Body of pancreas (tissue), 4 donors: ENCODE measurements around the gene RGS5. TPM values are rescaled to one million over a fixed set of nuclear protein-coding genes. Genes with fewer than 3 reads are reported as not detected.

Source experiments
- ATAC-seq: fragments of 150-250 bp; one replicate; pipeline ENCODE4 v1.9.1; 2016
- DNase-seq, 4 donors: peaks; one replicate each; pipeline ENCODE4 v3.0.0-alpha.2; 2019
- H3K27ac ChIP-seq, 4 donors: fragments of 200-600 bp; sonication (generic); 1 replicate in 3 of 4; 2 replicates in 1 of 4; pipeline versions ENCODE4 v1.5.1 to v1.6.1; 2016 to 2019; ENCODE audit warnings: mild to moderate bottlenecking in 1 of 4, mixed read lengths in 1 of 4, moderate library complexity in 1 of 4
- H3K27me3 ChIP-seq, 2 donors: fragments of 200-600 bp; sonication (generic); one replicate each; pipeline ENCODE4 v1.6.0; 2016; ENCODE audit warnings: mild to moderate bottlenecking in 1 of 2
- H3K36me3 ChIP-seq, 2 donors: fragments of 200-600 bp; sonication (generic); replicated peaks in 1 of 2; 2 replicates each; pipeline ENCODE4 v1.5.1; 2016; ENCODE audit warnings: low read depth in 2 of 2; ENCODE audit not compliant: insufficient read depth in 1 of 2
- H3K4me1 ChIP-seq: fragments of 200-600 bp; sonication (generic); one replicate; pipeline ENCODE4 v1.6.0; 2016
- H3K4me3 ChIP-seq, 2 donors: fragments of 200-600 bp; sonication (generic); 1 replicate in 1 of 2; 2 replicates in 1 of 2; pipeline ENCODE4 v1.5.1; 2016 to 2019
- H3K9me3 ChIP-seq, 3 donors: fragments of 200-600 bp; sonication (generic); 1 replicate in 2 of 3; 2 replicates in 1 of 3; pipeline ENCODE4 v1.5.1; 2016
- CTCF ChIP-seq, 7 experiments: fragments of 450-650 bp in 4 of 7; fragments of 200-600 bp in 3 of 7; sonication (generic) in 3 of 7; IDR thresholded peaks; one replicate each; pipeline ENCODE4 v1.5.1; 2016 to 2019; ENCODE audit warnings: antibody characterized with exemption in 7 of 7
- POLR2A ChIP-seq, 3 donors: fragments of 450-650 bp; IDR thresholded peaks; one replicate each; pipeline ENCODE4 v1.6.1; 2016; ENCODE audit warnings: antibody characterized with exemption in 3 of 3, mild to moderate bottlenecking in 2 of 3
- WGBS, 2 donors: methylation state at CpG; one replicate each; pipeline ENCODE4 v1.1.5; 2017; 5-methylcytosine and 5-hydroxymethylcytosine counted together
- intact Hi-C: fragments of 100-400 bp; cut with DNase I; formaldehyde crosslinking; loops from one replicate; pipeline ENCODE4 v1.15.1; 2023
- total RNA-seq, 2 donors: library from RNA; depleted of rRNA; stranded (reverse); fragments of >200 nt; gene quantifications; one replicate each; pipeline ENCODE4 v1.1.0, GENCODE V29; 2016

The RGS5 gene
- total RNA-seq, 2 donors from 2014 or later = 17.8 to 25.7 TPM

GRCh38 chr1:163162381-163162914 lies 40.3 kb downstream of the RGS5 start:
- Histone ChIP-seq H3K9me3 (no peaks in the 10 kb centered on the region), H3K4me3 (no peak overlapping the region), H3K27ac (no peak overlapping the region), H3K36me3 (no peaks in the 10 kb centered on the region), H3K27me3 (no peaks in the 10 kb centered on the region), H3K4me1 (no peaks in the 10 kb centered on the region)
- TF ChIP-seq CTCF (IDR thresholded peaks at IDR 0.05) (no peak), POLR2A (IDR thresholded peaks at IDR 0.05) (no peak)
- no peak for DNase-seq
- ATAC-seq = no peak
- WGBS, 2 donors = 69 to 84% methylated on average over 6 of the region's 6 CpGs
- intact Hi-C loops = no loop called here

GRCh38 chr1:163161841-163162240 lies 40.9 kb downstream of the RGS5 start:
- Histone ChIP-seq H3K4me1 (no peaks in the 10 kb centered on the region), H3K36me3 (no peaks in the 10 kb centered on the region), H3K27ac (no peak overlapping the region), H3K9me3 (no peaks in the 10 kb centered on the region), H3K27me3 (no peaks in the 10 kb centered on the region), H3K4me3 (no peak overlapping the region)
- intact Hi-C loops = no loop called here
- ATAC-seq (no peak), DNase-seq (no peak)
- TF ChIP-seq CTCF (IDR thresholded peaks at IDR 0.05) = no peak
- no peak for TF ChIP-seq POLR2A (IDR thresholded peaks at IDR 0.05)
- WGBS, 2 donors = 76 to 80% methylated on average over 5 of the region's 5 CpGs

- intact Hi-C loops = no loop called here
- no peak for TF ChIP-seq POLR2A (IDR thresholded peaks at IDR 0.05)
- TF ChIP-seq CTCF (IDR thresholded peaks at IDR 0.05) = no peak
Observed at GRCh38 chr1:163161337-163161736, 41.4 kb downstream of the RGS5 start.

GRCh38 chr1:163155606-163156005 lies 47.1 kb downstream of the RGS5 start:
- H3K27me3 ChIP-seq = no peaks in the 10 kb centered on the region
- no peaks in the 10 kb centered on the region for H3K4me1 ChIP-seq
- DNase-seq = no peak
- no peaks in the 10 kb centered on the region for H3K36me3 ChIP-seq
- no peak overlapping the region for H3K27ac ChIP-seq
- ATAC-seq = no peak
- 80 to 90% methylated on average over 5 of the region's 5 CpGs for WGBS, 2 donors
- TF ChIP-seq POLR2A (IDR thresholded peaks at IDR 0.05) (no peak), CTCF (IDR thresholded peaks at IDR 0.05) (no peak)
- no peaks in the 10 kb centered on the region for H3K9me3 ChIP-seq
- H3K4me3 ChIP-seq = no peak overlapping the region
- intact Hi-C loops = no loop called here

More at GRCh38 chr1:163161337-163161736, 41.4 kb downstream of the RGS5 start:
- H3K36me3 ChIP-seq = no peaks in the 10 kb centered on the region
- H3K4me1 ChIP-seq = no peaks in the 10 kb centered on the region
- no peak overlapping the region for H3K27ac ChIP-seq
- H3K27me3 ChIP-seq = no peaks in the 10 kb centered on the region
- DNase-seq (no peak), ATAC-seq (no peak)
- H3K4me3 ChIP-seq = no peak overlapping the region
- WGBS, 2 donors = 75 to 93% methylated on average over 2 of the region's 2 CpGs
- no peaks in the 10 kb centered on the region for H3K9me3 ChIP-seq

- no peak for TF ChIP-seq POLR2A (IDR thresholded peaks at IDR 0.05)
- no peak for TF ChIP-seq CTCF (IDR thresholded peaks at IDR 0.05)
- no peak for ATAC-seq
- Histone ChIP-seq H3K4me3 (no peak overlapping the region), H3K4me1 (no peaks in the 10 kb centered on the region), H3K36me3 (no peaks in the 10 kb centered on the region), H3K27ac (no peak overlapping the region), H3K9me3 (no peaks in the 10 kb centered on the region), H3K27me3 (no peaks in the 10 kb centered on the region)
- intact Hi-C loops = no loop called here
- 77 to 89% methylated on average over 2 of the region's 2 CpGs for WGBS, 2 donors
- DNase-seq = no peak
Observed at GRCh38 chr1:163148911-163149310, 53.8 kb downstream of the RGS5 start.
